Prostate gland (tissue), 2 donors: ENCODE results near the gene FUZ. TPM values are rescaled to one million over a fixed set of nuclear protein-coding genes. Genes with fewer than 3 reads are reported as not detected.

Source experiments
- DNase-seq: peaks from one replicate; pipeline ENCODE4 v3.0.0-alpha.2; 2019; ENCODE audit warnings: low spot score
- H3K27ac ChIP-seq, 2 donors: fragments of 200-600 bp; sonication (generic); 2 replicates each; pipeline ENCODE4 v1.5.1; 2017 to 2019
- H3K27me3 ChIP-seq: fragments of 200-600 bp; sonication (generic); replicated peaks from 2 replicates; pipeline ENCODE4 v1.5.1; 2019; ENCODE audit not compliant: insufficient read depth
- H3K36me3 ChIP-seq, 2 donors: fragments of 200-600 bp; sonication (generic); 1 replicate in 1 of 2; 2 replicates in 1 of 2; pipeline versions ENCODE4 v1.5.1 to v1.8.1; 2017 to 2019
- H3K4me1 ChIP-seq: fragments of 200-600 bp; sonication (generic); replicated peaks from 2 replicates; pipeline ENCODE4 v1.5.1; 2019
- H3K4me3 ChIP-seq, 2 donors: fragments of 200-600 bp; sonication (generic); 2 replicates each; pipeline ENCODE4 v1.5.1; 2017 to 2019
- H3K9me3 ChIP-seq: fragments of 200-600 bp; sonication (generic); 2 replicates; pipeline ENCODE4 v1.5.1; 2017
- CTCF ChIP-seq, 4 experiments: fragments of 200-600 bp in 2 of 4; fragments of 450-650 bp in 2 of 4; sonication (generic) in 2 of 4; IDR thresholded peaks; 1 replicate in 3 of 4; 2 replicates in 1 of 4; pipeline ENCODE4 v1.5.1; 2016 to 2019; ENCODE audit warnings: antibody characterized with exemption in 4 of 4, mild to moderate bottlenecking in 2 of 4, moderate library complexity in 2 of 4
- POLR2A ChIP-seq: fragments of 450-650 bp; IDR thresholded peaks from one replicate; pipeline ENCODE4 v1.6.1; 2016; ENCODE audit warnings: antibody characterized with exemption, mild to moderate bottlenecking
- POLR2AphosphoS5 ChIP-seq: sonication (generic); formaldehyde crosslinking; IDR thresholded peaks from one replicate; pipeline ENCODE4 v1.6.1; 2017; ENCODE audit warnings: antibody characterized with exemption
- WGBS: methylation state at CpG from one replicate; pipeline ENCODE4 v1.1.5; 2018; 5-methylcytosine and 5-hydroxymethylcytosine counted together
- intact Hi-C: fragments of 100-400 bp; cut with DNase I; formaldehyde crosslinking; loops from one replicate; pipeline ENCODE4 v1.14.2; 2022
- total RNA-seq, 2 donors: library from RNA; depleted of rRNA; stranded (reverse); fragments of >200 nt; gene quantifications; one replicate each; pipeline ENCODE4 v1.1.0, GENCODE V29; 2016

Gene FUZ
- total RNA-seq, 2 donors from 2014 or later = 39.2 to 45.4 TPM

- H3K36me3 ChIP-seq = no peaks in the 10 kb centered on the region
- H3K9me3 ChIP-seq = no peaks in the 10 kb centered on the region
- peak overlapping the region; percentile 91 to 93 for H3K27ac ChIP-seq
- peaks cover 3% of the 10 kb centered on the region for H3K4me1 ChIP-seq
- peak overlapping the region; percentile 67 to 79 for H3K4me3 ChIP-seq
- no peak for DNase-seq
- 16% methylated on average over 16 of the region's 16 CpGs for WGBS
- no peaks in the 10 kb centered on the region for H3K27me3 ChIP-seq
- TF ChIP-seq POLR2AphosphoS5 (no peak), POLR2A (no peak), CTCF (IDR thresholded peaks at IDR 0.05) (no peak)
- intact Hi-C loops = loop anchor here (5.0 kb wide), 1 partner anchor 33 kb away; the partner anchor contains the start of gene PTOV1
Observed at GRCh38 chr19:49818649-49819370, 5.7 kb upstream of the FUZ start.

GRCh38 chr19:49817964-49818648, 5.0 kb upstream of the FUZ start, which contains the start of gene MED25:
Gene MED25 (plus strand): TSS chr19:49818289. CDS start chr19:49818342, 53 bp downstream.
- DNase-seq = peak; percentile 77
- peak; percentile 92 for TF ChIP-seq POLR2AphosphoS5
- peak in 3 of 4 experiments; percentile 14 to 76 (median 59) for TF ChIP-seq CTCF (IDR thresholded peaks at IDR 0.05)
- peak; percentile 87 for TF ChIP-seq POLR2A
- Histone ChIP-seq H3K4me3 (peak within 1 kb of the TSS; percentile 67 to 79), H3K9me3 (no peaks in the 10 kb centered on the region), H3K27me3 (no peaks in the 10 kb centered on the region), H3K4me1 (peaks cover 3% of the 10 kb centered on the region), H3K27ac (peak within 1 kb of the TSS; percentile 91 to 93), H3K36me3 (no peaks in the 10 kb centered on the region)
- intact Hi-C loops = loop anchor here (5.0 kb wide), 1 partner anchor 34 kb away; the partner anchor contains the start of gene PTOV1
- under 1% methylated on average over 57 of the region's 57 CpGs for WGBS

- Histone ChIP-seq H3K9me3 (no peaks in the 10 kb centered on the region), H3K27me3 (no peaks in the 10 kb centered on the region), H3K27ac (peak overlapping the region; percentile 91 to 93), H3K36me3 (no peaks in the 10 kb centered on the region), H3K4me3 (no peak overlapping the region), H3K4me1 (peaks cover 3% of the 10 kb centered on the region)
- no peak for DNase-seq
- 69% methylated on average over 14 of the region's 14 CpGs for WGBS
- intact Hi-C loops = loop anchor here (5.0 kb wide), 1 partner anchor 36 kb away; the partner anchor contains the start of gene PTOV1
- no peak for TF ChIP-seq POLR2AphosphoS5
- no peak for TF ChIP-seq CTCF (IDR thresholded peaks at IDR 0.05)
- TF ChIP-seq POLR2A = no peak
Observed at GRCh38 chr19:49816590-49816989, 3.5 kb upstream of the FUZ start.

- Histone ChIP-seq H3K9me3 (no peaks in the 10 kb centered on the region), H3K27ac (peak overlapping the region; percentile 82 to 87), H3K4me3 (peak overlapping the region; percentile 48 to 56), H3K4me1 (peaks cover 7% of the 10 kb centered on the region), H3K36me3 (no peaks in the 10 kb centered on the region), H3K27me3 (no peaks in the 10 kb centered on the region)
- intact Hi-C loops = no loop called here
- TF ChIP-seq POLR2AphosphoS5 = no peak
- no peak for TF ChIP-seq POLR2A
- TF ChIP-seq CTCF (IDR thresholded peaks at IDR 0.05) = no peak
- no peak for DNase-seq
- 72% methylated on average over 1 of the region's 1 CpG for WGBS
Observed at GRCh38 chr19:49814010-49814409, 918 bp upstream of the FUZ start.
